ENCODE measurements around the gene IMPDH1.

GRCh38 chr7:128396357-128396756 lies 13.4 kb downstream of the IMPDH1 start:
- TF ChIP-seq, protein P1, sequence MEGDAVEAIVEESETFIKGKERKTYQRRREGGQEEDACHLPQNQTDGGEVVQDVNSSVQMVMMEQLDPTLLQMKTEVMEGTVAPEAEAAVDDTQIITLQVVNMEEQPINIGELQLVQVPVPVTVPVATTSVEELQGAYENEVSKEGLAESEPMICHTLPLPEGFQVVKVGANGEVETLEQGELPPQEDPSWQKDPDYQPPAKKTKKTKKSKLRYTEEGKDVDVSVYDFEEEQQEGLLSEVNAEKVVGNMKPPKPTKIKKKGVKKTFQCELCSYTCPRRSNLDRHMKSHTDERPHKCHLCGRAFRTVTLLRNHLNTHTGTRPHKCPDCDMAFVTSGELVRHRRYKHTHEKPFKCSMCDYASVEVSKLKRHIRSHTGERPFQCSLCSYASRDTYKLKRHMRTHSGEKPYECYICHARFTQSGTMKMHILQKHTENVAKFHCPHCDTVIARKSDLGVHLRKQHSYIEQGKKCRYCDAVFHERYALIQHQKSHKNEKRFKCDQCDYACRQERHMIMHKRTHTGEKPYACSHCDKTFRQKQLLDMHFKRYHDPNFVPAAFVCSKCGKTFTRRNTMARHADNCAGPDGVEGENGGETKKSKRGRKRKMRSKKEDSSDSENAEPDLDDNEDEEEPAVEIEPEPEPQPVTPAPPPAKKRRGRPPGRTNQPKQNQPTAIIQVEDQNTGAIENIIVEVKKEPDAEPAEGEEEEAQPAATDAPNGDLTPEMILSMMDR (IDR thresholded peaks at IDR 0.05; ENCODE audit: low read length) = no peak
- TF ChIP-seq EZH2 (IDR thresholded peaks at IDR 0.05; ENCODE audit: borderline replicate concordance, low read length) = no peak

All from OCI-LY1 (cell line).